RWPE2 (cell line): Measurements from ENCODE around the gene NMNAT2.

Source experiments
- ATAC-seq: fragments of 200-7000 bp; cut with Tn5 transposase; 3 replicates; pipeline ENCODE4 v1.9.1; 2021; ENCODE audit warnings: low read depth
- DNase-seq: peaks from one replicate; pipeline ENCODE4 v3.0.0-alpha.2; 2020; ENCODE audit warnings: low spot score
- H3K27ac ChIP-seq: fragments of 450-650 bp; 2 replicates; pipeline ENCODE4 v1.5.1; 2017; ENCODE audit warnings: mild to moderate bottlenecking; ENCODE audit not compliant: poor library complexity, severe bottlenecking
- H3K27me3 ChIP-seq: fragments of 250-450 bp; sonication (Bioruptor Pico); 2 replicates; pipeline ENCODE4 v1.5.1; 2021; ENCODE audit warnings: mild to moderate bottlenecking, moderate library complexity; ENCODE audit not compliant: insufficient read depth, poor library complexity, severe bottlenecking
- H3K36me3 ChIP-seq: fragments of 250-450 bp; sonication (Bioruptor Pico); 2 replicates; pipeline ENCODE4 v1.5.1; 2020; ENCODE audit warnings: low read depth, mild to moderate bottlenecking, moderate library complexity
- H3K4me1 ChIP-seq: fragments of 250-450 bp; sonication (Bioruptor Pico); 2 replicates; pipeline ENCODE4 v1.5.1; 2021; ENCODE audit warnings: mild to moderate bottlenecking, moderate library complexity; ENCODE audit not compliant: insufficient read depth, poor library complexity, severe bottlenecking
- H3K4me3 ChIP-seq: fragments of 250-450 bp; sonication (Bioruptor Pico); 2 replicates; pipeline ENCODE4 v1.5.1; 2021; ENCODE audit warnings: mild to moderate bottlenecking, moderate library complexity; ENCODE audit not compliant: severe bottlenecking
- H3K9me3 ChIP-seq: fragments of 250-450 bp; sonication (Bioruptor Pico); 2 replicates; pipeline ENCODE4 v1.5.1; 2021; ENCODE audit warnings: mild to moderate bottlenecking, moderate library complexity; ENCODE audit not compliant: severe bottlenecking
- CTCF ChIP-seq: fragments of 450-650 bp; IDR thresholded peaks from one replicate; pipeline ENCODE4 v1.5.1; 2017; ENCODE audit warnings: mild to moderate bottlenecking, moderate library complexity; ENCODE audit not compliant: poor library complexity, severe bottlenecking

The NMNAT2 gene

GRCh38 chr1:183349201-183349711 lies 68.9 kb downstream of the NMNAT2 start:
- no peaks in the 10 kb centered on the region for H3K9me3 ChIP-seq
- no peaks in the 10 kb centered on the region for H3K36me3 ChIP-seq
- H3K27me3 ChIP-seq = no peaks in the 10 kb centered on the region
- H3K27ac ChIP-seq = no peak overlapping the region
- no peak for ATAC-seq
- H3K4me1 ChIP-seq = no peaks in the 10 kb centered on the region
- TF ChIP-seq CTCF = no peak
- no peak for DNase-seq
- no peak overlapping the region for H3K4me3 ChIP-seq

- TF ChIP-seq CTCF = no peak
These were observed 71.9 kb downstream of the NMNAT2 start for GRCh38 chr1:183346276-183346732.

GRCh38 chr1:183339556-183340167 lies 78.5 kb downstream of the NMNAT2 start:
- DNase-seq (no peak), ATAC-seq (no peak)
- H3K4me1 ChIP-seq = no peaks in the 10 kb centered on the region
- H3K27me3 ChIP-seq = no peaks in the 10 kb centered on the region
- H3K4me3 ChIP-seq = no peak overlapping the region
- no peaks in the 10 kb centered on the region for H3K36me3 ChIP-seq
- no peaks in the 10 kb centered on the region for H3K9me3 ChIP-seq
- no peak for TF ChIP-seq CTCF
- H3K27ac ChIP-seq = no peak overlapping the region

More at GRCh38 chr1:183346276-183346732, 71.9 kb downstream of the NMNAT2 start:
- ATAC-seq (no peak), DNase-seq (no peak)
- no peak overlapping the region for H3K4me3 ChIP-seq
- no peaks in the 10 kb centered on the region for H3K4me1 ChIP-seq
- no peaks in the 10 kb centered on the region for H3K9me3 ChIP-seq
- no peaks in the 10 kb centered on the region for H3K36me3 ChIP-seq
- no peak overlapping the region for H3K27ac ChIP-seq
- no peaks in the 10 kb centered on the region for H3K27me3 ChIP-seq

- H3K27ac ChIP-seq = no peak overlapping the region
- no peaks in the 10 kb centered on the region for H3K36me3 ChIP-seq
- ATAC-seq (no peak), DNase-seq (no peak)
- no peaks in the 10 kb centered on the region for H3K4me1 ChIP-seq
- no peaks in the 10 kb centered on the region for H3K9me3 ChIP-seq
- no peak for TF ChIP-seq CTCF
- no peaks in the 10 kb centered on the region for H3K27me3 ChIP-seq
- no peak overlapping the region for H3K4me3 ChIP-seq
These were observed 87.0 kb downstream of the NMNAT2 start for GRCh38 chr1:183331091-183331742.

- Histone ChIP-seq H3K36me3 (no peaks in the 10 kb centered on the region), H3K27me3 (no peaks in the 10 kb centered on the region), H3K9me3 (no peaks in the 10 kb centered on the region), H3K4me1 (no peaks in the 10 kb centered on the region), H3K4me3 (no peak overlapping the region), H3K27ac (no peak overlapping the region)
- DNase-seq (no peak), ATAC-seq (no peak)
- TF ChIP-seq CTCF = no peak
These were observed 87.8 kb downstream of the NMNAT2 start for GRCh38 chr1:183330335-183330734.
